Esophagus (tissue), 2 donors: ENCODE measurements around the gene FRMD4A. TPM values are rescaled to one million over a fixed set of nuclear protein-coding genes. Genes with fewer than 3 reads are reported as not detected.

Experiments
- H3K27ac ChIP-seq, 2 donors: one replicate each; pipeline ENCODE4 v1.5.1; 2013; ENCODE audit warnings: low read depth in 2 of 2, mild to moderate bottlenecking in 2 of 2, inconsistent platforms in 1 of 2, low read length in 1 of 2, moderate library complexity in 1 of 2
- H3K27me3 ChIP-seq, 2 donors: one replicate each; pipeline ENCODE4 v1.6.1; 2013; ENCODE audit warnings: low read length in 2 of 2, control low read depth in 1 of 2, mild to moderate bottlenecking in 1 of 2; ENCODE audit not compliant: insufficient read depth in 2 of 2, control insufficient read depth in 1 of 2
- H3K36me3 ChIP-seq, 2 donors: one replicate each; pipeline ENCODE4 v1.6.1; 2013; ENCODE audit warnings: low read length in 1 of 2; ENCODE audit not compliant: control insufficient read depth in 2 of 2, insufficient read depth in 2 of 2
- H3K4me1 ChIP-seq, 2 donors: one replicate each; pipeline ENCODE4 v1.6.1; 2013; ENCODE audit warnings: low read length in 1 of 2; ENCODE audit not compliant: control insufficient read depth in 2 of 2, insufficient read depth in 2 of 2
- H3K4me3 ChIP-seq, 2 donors: one replicate each; pipeline ENCODE4 v1.5.1; 2013; ENCODE audit warnings: low read length in 2 of 2, mild to moderate bottlenecking in 2 of 2, low read depth in 1 of 2, moderate library complexity in 1 of 2
- H3K9me3 ChIP-seq, 2 donors: one replicate each; pipeline ENCODE4 v1.6.1; 2013; ENCODE audit warnings: mild to moderate bottlenecking in 2 of 2, low read depth in 1 of 2, low read length in 1 of 2, moderate library complexity in 1 of 2; ENCODE audit not compliant: control insufficient read depth in 2 of 2, insufficient read depth in 1 of 2
- WGBS, 2 donors: extraction: QIAGEN DNeasy Blood & Tissue Kit; methylation state at CpG; one replicate each; pipeline ENCODE4 v1.1.7; 2013; 5-methylcytosine and 5-hydroxymethylcytosine counted together
- polyA plus RNA-seq, 2 donors: library from polyadenylated mRNA; stranded (reverse); fragments of 200-250 nt; gene quantifications; one replicate each; pipeline ENCODE4 v1.2.3, GENCODE V29; 2013
- donor health status: healthy with polysubstance abuse.
- donor health status: Bipolar disorder and iron deficiency.

The FRMD4A gene
- polyA plus RNA-seq, 2 donors: 9.3 to 12.6 TPM

- Histone ChIP-seq H3K9me3 (no peaks in the 10 kb centered on the region), H3K36me3 (no peaks in the 10 kb centered on the region), H3K27ac (no peak overlapping the region), H3K4me1 (no peaks in the 10 kb centered on the region), H3K27me3 (no peaks in the 10 kb centered on the region), H3K4me3 (no peak overlapping the region)
- 76 to 89% methylated on average over 6 of the region's 6 CpGs for WGBS, 2 donors
These were observed 313.8 kb downstream of the FRMD4A start for GRCh38 chr10:14016931-14017333.

- Histone ChIP-seq H3K4me1 (peaks cover 0 to 2% of the 10 kb centered on the region in 2 donors), H3K4me3 (no peak overlapping the region), H3K36me3 (no peaks in the 10 kb centered on the region), H3K9me3 (no peaks in the 10 kb centered on the region), H3K27me3 (no peaks in the 10 kb centered on the region), H3K27ac (no peak overlapping the region)
- 51 to 61% methylated on average over 8 of the region's 8 CpGs for WGBS, 2 donors
These were observed 314.6 kb downstream of the FRMD4A start for GRCh38 chr10:14016011-14016536.

- no peak overlapping the region for H3K27ac ChIP-seq
- no peaks in the 10 kb centered on the region for H3K9me3 ChIP-seq
- H3K36me3 ChIP-seq: no peaks in the 10 kb centered on the region
- peaks cover 0 to 2% of the 10 kb centered on the region in 2 donors for H3K4me1 ChIP-seq
- no peak overlapping the region for H3K4me3 ChIP-seq
- 91 to 93% methylated on average over 5 of the region's 5 CpGs for WGBS, 2 donors
- H3K27me3 ChIP-seq: no peaks in the 10 kb centered on the region
These were observed 316.3 kb downstream of the FRMD4A start for GRCh38 chr10:14014423-14014822.

- no peak overlapping the region for H3K4me3 ChIP-seq
- 77 to 88% methylated on average over 5 of the region's 5 CpGs for WGBS, 2 donors
- no peaks in the 10 kb centered on the region for H3K9me3 ChIP-seq
- H3K27ac ChIP-seq: no peak overlapping the region
- no peaks in the 10 kb centered on the region for H3K27me3 ChIP-seq
- peaks cover 2% of the 10 kb centered on the region in 2 donors for H3K4me1 ChIP-seq
- no peaks in the 10 kb centered on the region for H3K36me3 ChIP-seq
These were observed 319.8 kb downstream of the FRMD4A start for GRCh38 chr10:14010769-14011574.

- Histone ChIP-seq H3K4me1 (peaks cover 2% of the 10 kb centered on the region in 2 donors), H3K27ac (no peak overlapping the region), H3K27me3 (no peaks in the 10 kb centered on the region), H3K9me3 (no peaks in the 10 kb centered on the region), H3K4me3 (no peak overlapping the region), H3K36me3 (no peaks in the 10 kb centered on the region)
- 30 to 40% methylated on average over 5 of the region's 5 CpGs for WGBS, 2 donors
These were observed 320.6 kb downstream of the FRMD4A start for GRCh38 chr10:14010101-14010558.

- Histone ChIP-seq H3K27me3 (no peaks in the 10 kb centered on the region), H3K4me1 (peaks cover 2% of the 10 kb centered on the region in 2 donors), H3K27ac (peak overlapping the region in 1 of 2 donors; percentile 46), H3K9me3 (no peaks in the 10 kb centered on the region), H3K36me3 (no peaks in the 10 kb centered on the region), H3K4me3 (no peak overlapping the region)
- WGBS, 2 donors: 43 to 47% methylated on average over 24 of the region's 24 CpGs
These were observed 321.2 kb downstream of the FRMD4A start for GRCh38 chr10:14009371-14010100.

GRCh38 chr10:14008740-14009080 is 322.0 kb downstream of the FRMD4A start:
- H3K27me3 ChIP-seq: no peaks in the 10 kb centered on the region
- WGBS, 2 donors: 49 to 55% methylated on average over 9 of the region's 9 CpGs
- no peak overlapping the region for H3K4me3 ChIP-seq
- no peaks in the 10 kb centered on the region for H3K36me3 ChIP-seq
- H3K4me1 ChIP-seq: peaks cover 2% of the 10 kb centered on the region in 2 donors
- no peaks in the 10 kb centered on the region for H3K9me3 ChIP-seq
- no peak overlapping the region for H3K27ac ChIP-seq

GRCh38 chr10:14004536-14004935 is 326.2 kb downstream of the FRMD4A start:
- no peaks in the 10 kb centered on the region for H3K9me3 ChIP-seq
- no peaks in the 10 kb centered on the region for H3K36me3 ChIP-seq
- no peaks in the 10 kb centered on the region for H3K27me3 ChIP-seq
- H3K4me3 ChIP-seq: no peak overlapping the region
- 72 to 78% methylated on average over 4 of the region's 4 CpGs for WGBS, 2 donors
- H3K4me1 ChIP-seq: peaks cover 0 to 2% of the 10 kb centered on the region in 2 donors
- H3K27ac ChIP-seq: no peak overlapping the region

GRCh38 chr10:14003517-14004184 is 327.1 kb downstream of the FRMD4A start:
- Histone ChIP-seq H3K4me3 (no peak overlapping the region), H3K9me3 (no peaks in the 10 kb centered on the region), H3K36me3 (no peaks in the 10 kb centered on the region), H3K27ac (no peak overlapping the region), H3K27me3 (no peaks in the 10 kb centered on the region), H3K4me1 (peaks cover 0 to 2% of the 10 kb centered on the region in 2 donors)
- WGBS, 2 donors: 74 to 79% methylated on average over 9 of the region's 9 CpGs
